ENCODE results near the gene PLXNB3.

PLXNB3 gene

GRCh38 chrX:153765138-153766079, 1.4 kb downstream of the PLXNB3 start:
- Histone ChIP-seq H3K4me3 (ENCODE audit: insufficient read depth, low read length, poor library complexity, severe bottlenecking) (no peak overlapping the region), H3K9me3 (ENCODE audit: insufficient read depth, low read length) (no peaks in the 10 kb centered on the region), H2AFZ (ENCODE audit: low read depth, low read length, severe bottlenecking) (no peak overlapping the region), H4K20me1 (ENCODE audit: low read depth, low read length) (no peaks in the 10 kb centered on the region), H3F3A (ENCODE audit: insufficient read depth) (no peaks in the 10 kb centered on the region), H3K27me3 (ENCODE audit: low read length) (no peaks in the 10 kb centered on the region), H3K79me2 (ENCODE audit: insufficient read depth, low read length) (no peaks in the 10 kb centered on the region), H3K36me3 (ENCODE audit: low read length) (no peaks in the 10 kb centered on the region), H3K9me2 (replicated peaks; ENCODE audit: insufficient read depth, low read length) (no peaks in the 10 kb centered on the region), H3K27ac (ENCODE audit: low read depth, low read length) (no peak overlapping the region), H3K4me2 (ENCODE audit: low read depth, low read length, poor library complexity, severe bottlenecking) (no peak overlapping the region), H3K9ac (ENCODE audit: low read length) (no peak overlapping the region)
- TF ChIP-seq CTCF (IDR thresholded peaks at IDR 0.05; ENCODE audit: insufficient read depth, low read length, poor library complexity, severe bottlenecking), result no peak

DNA sequence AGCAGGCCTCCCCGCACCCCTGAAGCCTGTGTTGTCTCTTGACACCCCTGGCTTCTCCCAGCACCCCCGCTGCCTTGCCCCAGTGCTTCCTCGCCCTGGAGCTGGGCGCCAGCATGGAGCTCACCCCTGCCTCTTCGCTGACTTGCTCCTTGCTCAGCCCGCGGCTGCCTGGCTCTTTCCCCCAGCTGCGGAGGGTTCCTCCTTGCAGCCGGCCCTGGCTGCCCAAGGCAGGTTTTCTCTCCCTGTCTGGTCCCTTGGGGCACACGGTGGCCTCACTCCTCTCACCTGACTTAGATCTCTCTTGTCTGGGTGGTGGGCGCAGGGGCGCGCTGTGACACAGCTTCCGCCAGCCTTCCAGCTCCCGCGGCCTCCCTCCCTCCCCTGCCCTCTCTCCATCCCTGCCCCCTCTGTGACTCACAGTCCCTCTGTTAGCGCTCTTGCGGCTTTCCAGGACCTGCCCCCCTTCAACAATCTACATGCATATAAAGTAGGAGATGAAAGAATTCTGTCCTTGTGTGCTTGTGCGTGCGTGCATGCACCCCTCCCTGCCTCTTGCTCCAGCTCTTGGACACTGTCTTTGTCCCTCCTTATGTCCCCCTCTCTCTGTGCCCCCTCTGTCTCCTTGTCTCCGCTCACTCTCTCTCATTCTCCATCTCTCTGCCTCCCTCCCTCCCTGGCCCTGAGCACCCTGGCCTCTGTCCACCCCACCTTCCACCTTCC, 2.2 kb downstream of the PLXNB3 start:
- no peaks in the 10 kb centered on the region for H4K20me1 ChIP-seq (ENCODE audit: low read depth, low read length)
- no peaks in the 10 kb centered on the region for H3K36me3 ChIP-seq (ENCODE audit: low read length)
- H3K27me3 ChIP-seq (ENCODE audit: low read length), result no peaks in the 10 kb centered on the region
- H3K4me3 ChIP-seq (ENCODE audit: insufficient read depth, low read length, poor library complexity, severe bottlenecking), result no peak overlapping the region
- TF ChIP-seq CTCF (IDR thresholded peaks at IDR 0.05; ENCODE audit: insufficient read depth, low read length, poor library complexity, severe bottlenecking), result no peak
- no peak for TF ChIP-seq EZH2phosphoT487 (conservative IDR thresholded peaks at IDR 0.05; ENCODE audit: low read length)
- no peak overlapping the region for H3K9ac ChIP-seq (ENCODE audit: low read length)
- no peaks in the 10 kb centered on the region for H3K9me2 ChIP-seq (replicated peaks; ENCODE audit: insufficient read depth, low read length)
- H3K9me3 ChIP-seq (ENCODE audit: insufficient read depth, low read length), result no peaks in the 10 kb centered on the region
- H3K79me2 ChIP-seq (ENCODE audit: insufficient read depth, low read length), result no peaks in the 10 kb centered on the region
- no peak overlapping the region for H3K4me2 ChIP-seq (ENCODE audit: low read depth, low read length, poor library complexity, severe bottlenecking)
- no peaks in the 10 kb centered on the region for H3F3A ChIP-seq (ENCODE audit: insufficient read depth)
- H3K27ac ChIP-seq (ENCODE audit: low read depth, low read length), result no peak overlapping the region
- no peak overlapping the region for H2AFZ ChIP-seq (ENCODE audit: low read depth, low read length, severe bottlenecking)

GRCh38 chrX:153766871-153767673, 3.0 kb downstream of the PLXNB3 start:
- no peak overlapping the region for H3K27ac ChIP-seq (ENCODE audit: low read depth, low read length)
- no peak for TF ChIP-seq CTCF (IDR thresholded peaks at IDR 0.05; ENCODE audit: insufficient read depth, low read length, poor library complexity, severe bottlenecking)
- no peak for TF ChIP-seq EZH2phosphoT487 (conservative IDR thresholded peaks at IDR 0.05; ENCODE audit: low read length)
- H3K4me3 ChIP-seq (ENCODE audit: insufficient read depth, low read length, poor library complexity, severe bottlenecking), result no peak overlapping the region
- no peak overlapping the region for H3K9ac ChIP-seq (ENCODE audit: low read length)
- H3K27me3 ChIP-seq (ENCODE audit: low read length), result no peaks in the 10 kb centered on the region
- H3K9me2 ChIP-seq (replicated peaks; ENCODE audit: insufficient read depth, low read length), result no peaks in the 10 kb centered on the region
- no peak overlapping the region for H3K4me2 ChIP-seq (ENCODE audit: low read depth, low read length, poor library complexity, severe bottlenecking)
- H4K20me1 ChIP-seq (ENCODE audit: low read depth, low read length), result no peaks in the 10 kb centered on the region
- no peaks in the 10 kb centered on the region for H3K79me2 ChIP-seq (ENCODE audit: insufficient read depth, low read length)
- no peaks in the 10 kb centered on the region for H3K36me3 ChIP-seq (ENCODE audit: low read length)
- H2AFZ ChIP-seq (ENCODE audit: low read depth, low read length, severe bottlenecking), result no peak overlapping the region
- H3K9me3 ChIP-seq (ENCODE audit: insufficient read depth, low read length), result no peaks in the 10 kb centered on the region
- no peaks in the 10 kb centered on the region for H3F3A ChIP-seq (ENCODE audit: insufficient read depth)
